ENCODE measurements around the gene MSANTD3. TPM values are rescaled to one million over a fixed set of nuclear protein-coding genes. Genes with fewer than 3 reads are reported as not detected.

The MSANTD3 gene
- total and polyA plus RNA-seq, 9 of the 15 experiments (the other 6 are each of a cell fraction or from before 2014, with no cell fraction given) = 9.4 to 28.7 (median 22.3) TPM

DNA sequence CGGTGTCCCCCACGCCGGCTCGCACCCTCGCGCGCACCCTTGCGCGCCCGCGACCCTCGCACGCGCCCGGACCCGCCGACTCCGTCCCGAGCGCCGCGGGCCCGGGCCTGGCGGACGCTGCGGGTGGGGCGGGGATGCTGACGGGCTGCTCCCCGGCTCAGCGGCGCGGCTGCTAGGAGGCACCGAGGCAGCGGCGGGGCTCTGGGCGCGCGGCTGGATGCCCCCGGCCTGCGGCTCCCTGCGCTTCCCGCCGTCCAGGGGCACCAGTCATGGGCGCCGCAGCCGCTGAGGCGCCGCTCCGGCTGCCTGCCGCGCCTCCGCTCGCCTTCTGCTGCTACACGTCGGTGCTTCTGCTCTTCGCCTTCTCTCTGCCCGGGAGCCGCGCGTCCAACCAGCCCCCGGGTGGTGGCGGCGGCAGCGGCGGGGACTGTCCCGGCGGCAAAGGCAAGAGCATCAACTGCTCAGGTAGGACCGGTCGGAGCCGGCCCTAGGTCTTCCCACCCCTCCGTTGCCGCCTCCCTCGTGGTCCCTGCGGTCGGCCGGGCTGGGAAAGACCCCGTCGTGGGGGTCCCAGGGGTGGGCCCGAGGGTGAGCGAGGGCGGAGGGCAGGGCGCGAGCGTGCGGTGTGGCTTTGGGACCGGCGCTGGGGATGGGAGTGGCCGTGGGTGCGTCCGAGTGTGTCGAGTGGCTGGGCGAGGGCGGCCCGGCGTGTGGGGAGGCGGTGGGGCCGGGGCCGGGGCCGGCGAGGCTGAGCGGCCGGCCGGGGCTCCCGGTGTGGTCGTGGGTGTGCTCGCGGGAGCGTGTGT, 46.5 kb downstream of the MSANTD3 start (continued):
- TF ChIP-seq, protein P1, sequence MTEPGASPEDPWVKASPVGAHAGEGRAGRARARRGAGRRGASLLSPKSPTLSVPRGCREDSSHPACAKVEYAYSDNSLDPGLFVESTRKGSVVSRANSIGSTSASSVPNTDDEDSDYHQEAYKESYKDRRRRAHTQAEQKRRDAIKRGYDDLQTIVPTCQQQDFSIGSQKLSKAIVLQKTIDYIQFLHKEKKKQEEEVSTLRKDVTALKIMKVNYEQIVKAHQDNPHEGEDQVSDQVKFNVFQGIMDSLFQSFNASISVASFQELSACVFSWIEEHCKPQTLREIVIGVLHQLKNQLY (CRISPR knock-in tag; conservative IDR thresholded peaks at IDR 0.05) = no peak
- no peak for TF ChIP-seq DPF2 (IDR thresholded peaks at IDR 0.05)
- no peak for TF ChIP-seq PHF21A (IDR thresholded peaks at IDR 0.05; ENCODE audit: borderline replicate concordance, low read depth)
- no peak for TF ChIP-seq CREBBP (IDR thresholded peaks at IDR 0.05; ENCODE audit: low read depth, low read length)
- no peak for TF ChIP-seq SRSF1 (IDR thresholded peaks at IDR 0.05; ENCODE audit: low read depth, low read length)
- no peak for TF ChIP-seq MGA (IDR thresholded peaks at IDR 0.05)
- no peak for TF ChIP-seq ELF4 (CRISPR knock-in tag; IDR thresholded peaks at IDR 0.05)
- TF ChIP-seq, protein P2, sequence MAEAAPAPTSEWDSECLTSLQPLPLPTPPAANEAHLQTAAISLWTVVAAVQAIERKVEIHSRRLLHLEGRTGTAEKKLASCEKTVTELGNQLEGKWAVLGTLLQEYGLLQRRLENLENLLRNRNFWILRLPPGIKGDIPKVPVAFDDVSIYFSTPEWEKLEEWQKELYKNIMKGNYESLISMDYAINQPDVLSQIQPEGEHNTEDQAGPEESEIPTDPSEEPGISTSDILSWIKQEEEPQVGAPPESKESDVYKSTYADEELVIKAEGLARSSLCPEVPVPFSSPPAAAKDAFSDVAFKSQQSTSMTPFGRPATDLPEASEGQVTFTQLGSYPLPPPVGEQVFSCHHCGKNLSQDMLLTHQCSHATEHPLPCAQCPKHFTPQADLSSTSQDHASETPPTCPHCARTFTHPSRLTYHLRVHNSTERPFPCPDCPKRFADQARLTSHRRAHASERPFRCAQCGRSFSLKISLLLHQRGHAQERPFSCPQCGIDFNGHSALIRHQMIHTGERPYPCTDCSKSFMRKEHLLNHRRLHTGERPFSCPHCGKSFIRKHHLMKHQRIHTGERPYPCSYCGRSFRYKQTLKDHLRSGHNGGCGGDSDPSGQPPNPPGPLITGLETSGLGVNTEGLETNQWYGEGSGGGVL (CRISPR knock-in tag; IDR thresholded peaks at IDR 0.05) = no peak
- TF ChIP-seq UBTF (IDR thresholded peaks at IDR 0.05; ENCODE audit: borderline replicate concordance in 1 of 2, low read depth in 2 of 2, low read length in 2 of 2) = 0 out of 4 replicates have a peak, but pooled peaks of 1 of the 2 experiments have one; percentile 32

Measured in K562 (cell line).